Tibial nerve (tissue), 4 donors: ENCODE results near the gene SDCCAG8. TPM values are rescaled to one million over a fixed set of nuclear protein-coding genes. Genes with fewer than 3 reads are reported as not detected.

Source experiments
- DNase-seq, 2 donors: peaks; one replicate each; pipeline ENCODE4 v3.0.0-alpha.2; 2019; ENCODE audit warnings: low spot score in 2 of 2
- H3K27ac ChIP-seq, 4 donors: fragments of 200-600 bp; sonication (generic) in 3 of 4; one replicate each; pipeline ENCODE4 v1.5.1; 2017 to 2019; ENCODE audit warnings: mild to moderate bottlenecking in 1 of 4
- H3K27me3 ChIP-seq, 2 donors: fragments of 200-600 bp; sonication (generic) in 1 of 2; one replicate each; pipeline versions ENCODE4 v1.5.1 to v1.6.0; 2017 to 2019
- H3K36me3 ChIP-seq, 3 donors: fragments of 200-600 bp; sonication (generic); one replicate each; pipeline ENCODE4 v1.5.1; 2018 to 2019
- H3K4me1 ChIP-seq, 4 donors: fragments of 200-600 bp; sonication (generic) in 3 of 4; one replicate each; pipeline ENCODE4 v1.5.1; 2017 to 2019
- H3K4me3 ChIP-seq, 4 donors: fragments of 200-600 bp; sonication (generic) in 3 of 4; one replicate each; pipeline ENCODE4 v1.5.1; 2017 to 2019; ENCODE audit warnings: mild to moderate bottlenecking in 1 of 4, moderate library complexity in 1 of 4
- H3K9me3 ChIP-seq, 4 donors: fragments of 200-600 bp; sonication (generic) in 3 of 4; one replicate each; pipeline ENCODE4 v1.5.1; 2017 to 2019
- CTCF ChIP-seq, 5 experiments: fragments of 200-600 bp in 3 of 5; fragments of 450-650 bp in 2 of 5; sonication (generic) in 3 of 5; IDR thresholded peaks; one replicate each; pipeline ENCODE4 v1.5.1; 2016 to 2019; ENCODE audit warnings: antibody characterized with exemption in 5 of 5, mild to moderate bottlenecking in 3 of 5, moderate library complexity in 2 of 5
- EP300 ChIP-seq, 2 donors: sonication (generic); formaldehyde crosslinking; IDR thresholded peaks; one replicate each; pipeline ENCODE4 v1.6.1; 2017; ENCODE audit warnings: antibody characterized with exemption in 2 of 2, mild to moderate bottlenecking in 1 of 2
- POLR2A ChIP-seq, 2 donors: fragments of 450-650 bp; IDR thresholded peaks; one replicate each; pipeline ENCODE4 v1.6.1; 2017; ENCODE audit warnings: antibody characterized with exemption in 2 of 2, mild to moderate bottlenecking in 2 of 2, moderate library complexity in 2 of 2
- WGBS, 2 donors: methylation state at CpG; one replicate each; pipeline ENCODE4 v1.1.5; 2018; 5-methylcytosine and 5-hydroxymethylcytosine counted together
- small RNA-seq: library from RNA; depleted of rRNA; stranded (forward); fragments of <200 nt; gene quantifications from one replicate; pipeline ENCODE3, GENCODE V24; 2016
- total RNA-seq, 4 donors: library from RNA; depleted of rRNA; stranded (reverse); fragments of >200 nt; gene quantifications; one replicate each; pipeline ENCODE4 v1.1.0, GENCODE V29; 2016

SDCCAG8 gene
- total RNA-seq, 4 donors from 2014 or later: 39.0 to 86.5 (median 56.0) TPM

- no peaks in the 10 kb centered on the region for H3K27me3 ChIP-seq
- peaks cover 0 to 20% (median 0%) of the 10 kb centered on the region in 3 donors for H3K36me3 ChIP-seq
- no peak overlapping the region for H3K27ac ChIP-seq
- no peaks in the 10 kb centered on the region for H3K4me1 ChIP-seq
- H3K9me3 ChIP-seq: no peaks in the 10 kb centered on the region
- TF ChIP-seq CTCF (IDR thresholded peaks at IDR 0.05) (no peak), EP300 (IDR thresholded peaks at IDR 0.05) (no peak), POLR2A (IDR thresholded peaks at IDR 0.05) (no peak)
- WGBS, 2 donors: 75 to 78% methylated on average over 1 of the region's 1 CpG
- no peak for DNase-seq
- no peak overlapping the region for H3K4me3 ChIP-seq
These were observed 292.7 kb downstream of the SDCCAG8 start for GRCh38 chr1:243548516-243548915.

- H3K27me3 ChIP-seq: no peaks in the 10 kb centered on the region
- DNase-seq: no peak
- TF ChIP-seq EP300 (IDR thresholded peaks at IDR 0.05) (no peak), POLR2A (IDR thresholded peaks at IDR 0.05) (no peak), CTCF (IDR thresholded peaks at IDR 0.05) (no peak)
- H3K4me1 ChIP-seq: no peaks in the 10 kb centered on the region
- H3K9me3 ChIP-seq: no peaks in the 10 kb centered on the region
- H3K4me3 ChIP-seq: no peak overlapping the region
- no peak overlapping the region for H3K27ac ChIP-seq
- H3K36me3 ChIP-seq: peaks cover 0 to 19% (median 0%) of the 10 kb centered on the region in 3 donors
These were observed 293.3 kb downstream of the SDCCAG8 start for GRCh38 chr1:243549108-243549507.

Small RNAs within 50 kb of the gene (small RNA-seq; reads per million reads assigned to genes)
- 3.5 reads per million, percentile 78 among the genes with 10 or more reads in this experiment for gene MIR4677

Other genes starting within 250 kb of the SDCCAG8 start
- 10 to 100 TPM; 43.7 to 91.8 (median 76.7) TPM for gene CEP170, start 760 bp upstream of the SDCCAG8 start, total RNA-seq